HG03378 (cell line): Measurements from ENCODE around the gene ZNF283.

Experiments used
- ATAC-seq: cut with Tn5 transposase; IDR thresholded peaks from one replicate; pipeline ENCODE4 v1.9.1; 2021; ENCODE audit warnings: mild to moderate bottlenecking, moderate library complexity; ENCODE audit not compliant: unreplicated experiment

ZNF283 gene

DNA sequence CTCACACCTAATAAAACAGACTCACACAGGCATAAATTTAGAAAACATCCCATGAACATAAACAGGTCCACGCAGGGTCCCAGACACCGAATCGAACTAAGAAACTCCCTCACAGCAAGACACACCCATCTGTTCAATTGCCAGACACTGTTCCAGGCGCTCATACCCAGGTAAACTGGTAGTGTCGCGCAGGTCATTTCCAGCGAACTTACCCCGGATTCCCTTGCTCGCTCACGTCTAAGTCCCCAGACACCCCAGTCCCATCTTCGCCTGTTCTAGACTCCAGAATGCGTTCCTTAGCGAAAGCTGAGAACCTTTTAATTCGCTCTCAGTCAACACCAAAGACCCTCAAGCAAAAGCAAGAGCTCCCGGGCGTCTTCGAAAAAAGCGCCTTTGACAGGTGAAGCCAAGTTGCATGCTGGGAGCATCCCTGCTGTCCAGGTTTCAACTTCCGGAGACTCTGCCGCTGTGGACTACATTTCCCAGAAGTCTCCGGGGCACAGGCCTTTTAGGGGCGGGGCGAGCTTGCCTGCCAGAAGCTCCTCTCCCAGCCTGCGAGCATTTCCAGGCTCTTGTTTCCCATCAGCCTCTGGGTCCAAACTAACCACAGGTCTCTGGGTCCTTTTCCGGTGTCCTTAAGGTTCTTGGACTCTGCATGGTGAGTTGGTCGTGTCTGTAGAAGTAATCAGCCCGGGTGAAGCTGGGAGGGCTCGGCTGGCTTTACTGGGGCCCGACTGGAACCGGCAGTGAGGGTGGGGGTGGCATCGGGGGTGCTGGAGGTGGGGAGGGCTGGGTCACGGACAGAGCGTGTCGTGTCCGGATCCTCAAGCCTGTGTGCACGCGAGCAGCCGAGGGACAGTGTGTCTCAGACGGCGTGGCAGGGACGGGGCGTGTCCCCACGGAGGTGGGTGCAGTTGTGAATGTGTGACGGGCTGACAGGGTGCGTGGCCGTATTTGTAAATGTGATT lies at the start of gene ZNF283:
Gene ZNF283, plus strand, starts transcription at position 535 of the 968 bp plus-strand sequence. CDS start 6,184 bp downstream, outside the sequence.
- no peak for ATAC-seq

DNA sequence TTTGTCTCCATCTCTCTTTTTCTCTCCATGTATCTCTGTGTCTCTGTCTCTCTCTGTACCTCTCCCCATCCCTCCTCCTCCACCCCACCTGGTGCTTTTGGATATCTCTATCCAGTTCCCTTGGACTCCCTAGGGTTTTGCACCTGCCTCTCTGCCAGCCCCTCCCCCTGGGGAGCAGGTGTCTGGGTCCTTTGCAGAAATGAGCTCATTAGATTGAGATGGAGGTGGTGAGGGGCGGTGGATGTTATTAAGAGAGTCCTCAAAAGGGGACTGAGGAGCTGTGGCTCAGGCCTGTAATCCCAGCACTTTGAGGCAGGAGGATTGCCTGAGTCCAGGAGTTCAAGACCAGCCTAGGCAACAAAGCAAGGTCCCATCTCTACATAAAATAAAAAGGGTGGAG lies 48.5 kb upstream of the ZNF283 start:
- no peak for ATAC-seq

DNA sequence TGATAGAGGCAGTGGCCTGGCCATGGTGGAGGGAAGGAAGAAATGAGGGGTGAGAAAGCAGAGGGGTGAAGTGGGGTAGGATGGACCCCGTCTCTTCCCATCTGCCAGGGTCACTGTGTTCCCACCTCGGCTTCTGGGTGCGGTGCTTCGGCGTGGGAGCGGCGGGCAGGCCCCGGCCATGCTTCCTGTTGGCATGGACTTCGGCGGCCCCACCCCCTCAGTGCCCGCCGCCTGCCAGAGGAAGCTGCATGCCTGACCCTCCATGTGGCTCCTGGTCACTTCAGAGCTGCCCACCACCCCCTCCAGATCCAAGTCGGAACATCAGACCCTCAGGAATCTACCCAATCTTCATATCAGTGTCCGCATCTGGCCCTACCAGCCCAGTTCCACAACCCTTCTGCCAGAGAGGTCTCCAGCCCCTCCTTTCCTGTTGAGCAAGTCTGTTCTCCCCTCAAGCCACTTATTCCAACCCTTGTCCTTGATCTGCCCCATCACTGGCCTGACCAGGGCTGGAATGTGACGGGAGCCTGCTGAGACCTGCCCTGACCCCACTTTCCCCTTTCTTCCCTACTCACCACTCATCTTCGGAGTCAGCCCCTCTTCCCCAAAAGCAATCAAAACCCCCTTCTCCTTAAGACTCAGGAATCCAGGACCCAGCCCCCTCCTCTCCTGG lies 47.8 kb upstream of the ZNF283 start:
- no peak for ATAC-seq

DNA sequence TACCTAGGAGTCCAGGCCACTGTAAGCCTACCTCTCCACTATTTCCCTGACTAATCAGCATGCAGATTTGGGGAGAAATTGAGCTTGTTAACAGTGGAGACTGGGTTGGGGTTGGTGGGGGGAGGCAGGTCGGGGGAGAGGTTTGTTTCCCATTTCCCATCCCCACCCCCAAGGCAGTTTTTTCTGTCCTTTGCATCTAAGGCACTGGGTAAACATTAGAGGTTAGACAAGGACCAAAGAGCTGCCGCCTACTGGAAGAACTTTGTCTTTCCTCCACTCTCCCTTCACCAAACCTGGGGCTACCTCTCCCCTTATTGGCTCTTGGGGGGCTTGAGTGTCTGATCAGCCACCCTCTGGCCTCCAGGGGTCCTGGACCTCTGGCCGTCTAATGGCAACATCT lies 47.3 kb upstream of the ZNF283 start:
- no peak for ATAC-seq

DNA sequence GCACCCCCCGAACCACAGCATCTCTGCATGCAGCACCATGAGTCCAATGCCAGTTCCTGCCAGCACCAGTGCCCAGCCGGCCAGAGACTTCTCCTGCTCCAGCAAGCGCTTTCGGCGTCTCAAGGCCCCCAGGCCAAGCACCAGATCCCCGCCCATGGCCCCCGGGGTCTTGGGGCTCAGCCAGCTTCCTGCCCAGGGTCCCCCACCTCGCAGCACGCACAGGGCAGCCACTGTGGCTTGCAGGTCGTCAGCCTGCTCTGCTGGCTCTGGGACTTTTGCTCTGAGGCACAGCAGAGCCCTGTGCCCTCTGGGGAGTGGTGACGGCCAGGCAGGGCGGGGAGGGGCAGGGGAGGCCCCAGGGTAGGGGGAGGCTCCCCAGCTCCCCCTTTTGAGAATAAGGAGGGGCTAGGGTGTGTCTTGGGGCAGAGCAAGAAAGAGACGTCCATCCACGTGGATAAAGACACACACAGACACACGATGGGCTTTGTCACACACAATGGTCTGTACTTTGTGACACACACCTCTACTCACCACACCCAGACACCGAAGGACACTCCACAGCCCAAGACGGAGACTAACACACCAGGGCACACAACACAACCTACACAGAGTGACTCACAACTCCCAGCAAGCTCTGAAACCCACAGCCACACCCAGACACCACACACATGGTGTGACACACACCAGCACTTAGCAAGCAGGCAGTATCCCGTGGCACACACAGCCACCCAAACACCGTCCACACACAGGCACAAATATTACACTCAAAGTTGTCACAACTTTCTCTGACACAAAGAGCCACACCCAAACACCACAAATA lies 46.2 kb upstream of the ZNF283 start, which contains the start of gene KCNN4:
Gene KCNN4, minus strand, starts transcription at position 268 of the 820 bp plus-strand sequence. Its CDS starts 112 bp downstream, at position 156.
- ATAC-seq: no peak

DNA sequence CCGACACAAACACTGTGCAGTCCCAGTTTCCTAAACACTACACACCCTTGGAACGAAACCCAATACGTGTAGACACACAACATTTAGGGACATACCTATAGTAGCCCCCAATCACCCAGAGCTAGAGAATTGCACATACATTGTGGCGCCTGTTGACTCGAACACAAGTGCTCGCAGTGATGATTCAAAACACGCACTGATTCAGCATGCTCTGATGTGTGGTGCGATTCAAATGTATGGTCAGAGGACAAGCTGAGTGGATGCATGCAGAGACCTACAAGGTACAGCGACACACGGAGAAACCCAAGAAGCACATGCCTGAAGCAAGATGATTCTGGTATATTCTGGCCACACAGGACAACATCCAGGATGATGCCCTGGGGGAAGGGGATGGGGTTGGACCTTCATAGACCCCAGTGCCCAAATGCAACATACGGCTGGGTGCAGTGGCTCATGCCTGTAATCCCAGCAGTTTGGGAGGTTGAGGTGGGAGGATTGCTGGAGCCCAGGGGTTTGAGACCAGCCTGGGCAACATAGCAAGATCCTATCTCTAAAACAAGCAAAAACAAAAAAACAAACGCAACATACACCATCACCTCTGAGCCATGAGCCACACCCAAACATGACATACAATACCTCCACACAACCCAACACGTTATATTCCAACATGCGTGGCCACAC lies 45.4 kb upstream of the ZNF283 start:
- no peak for ATAC-seq

DNA sequence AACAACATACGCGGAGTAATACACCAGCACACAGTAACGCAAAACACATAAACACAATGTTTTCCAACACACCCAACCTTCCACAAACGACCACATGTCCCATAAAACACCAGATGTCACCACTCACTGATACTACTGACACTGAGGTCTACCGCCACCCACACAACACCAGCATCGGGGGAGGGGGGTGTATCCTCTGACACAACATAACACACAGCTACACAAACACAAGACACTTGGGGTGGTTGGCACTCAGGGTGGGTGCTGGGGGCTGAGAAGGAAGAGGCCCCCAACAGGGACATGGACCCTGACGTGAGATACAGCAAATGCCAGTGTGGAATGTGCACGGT lies 44.8 kb upstream of the ZNF283 start:
- ATAC-seq: no peak

DNA sequence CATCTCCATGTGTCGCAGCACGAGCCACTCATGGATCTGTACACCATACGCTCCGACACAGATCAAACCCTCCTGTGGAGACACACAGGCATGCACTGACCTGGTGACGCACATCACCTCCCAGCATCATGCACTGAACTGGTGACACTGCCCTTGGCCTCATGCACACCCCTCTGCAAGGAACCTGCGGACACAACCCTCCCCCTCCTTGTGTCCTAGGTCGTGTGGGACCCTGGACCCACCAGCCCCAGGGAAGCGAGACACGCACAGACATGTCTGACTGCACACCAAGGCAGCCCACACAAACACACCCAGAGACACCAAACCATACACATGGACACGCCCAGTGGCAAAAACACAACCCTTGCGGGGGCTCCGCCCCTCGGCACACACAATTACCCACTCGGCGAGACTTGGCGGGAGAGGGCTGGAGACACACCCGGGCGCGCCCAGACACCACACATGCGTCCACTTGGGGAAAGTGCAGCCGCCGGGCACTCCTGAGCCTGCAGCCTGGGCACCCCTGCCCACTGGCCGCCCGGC lies 44.4 kb upstream of the ZNF283 start:
- no peak for ATAC-seq

DNA sequence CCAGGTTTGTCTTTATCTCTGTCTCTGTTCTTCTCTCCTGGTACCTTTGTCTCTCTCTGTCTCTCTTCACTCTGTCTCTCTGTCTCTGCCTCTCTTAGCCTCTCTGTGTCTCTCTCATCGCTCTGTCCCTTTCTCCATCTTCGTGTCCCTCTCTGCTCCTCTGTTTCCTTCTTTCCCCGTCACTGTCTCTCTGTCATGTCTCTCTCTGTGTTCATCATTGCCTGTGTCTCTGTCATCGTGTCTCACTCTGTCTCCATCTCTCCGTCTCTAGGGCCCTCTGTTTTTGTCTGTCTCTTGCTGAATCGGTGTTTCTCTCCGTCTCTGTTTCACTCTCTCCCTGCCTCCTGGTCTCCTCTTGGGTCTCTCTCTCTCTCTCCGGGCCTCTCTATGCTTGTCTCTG lies 43.5 kb upstream of the ZNF283 start:
- no peak for ATAC-seq

DNA sequence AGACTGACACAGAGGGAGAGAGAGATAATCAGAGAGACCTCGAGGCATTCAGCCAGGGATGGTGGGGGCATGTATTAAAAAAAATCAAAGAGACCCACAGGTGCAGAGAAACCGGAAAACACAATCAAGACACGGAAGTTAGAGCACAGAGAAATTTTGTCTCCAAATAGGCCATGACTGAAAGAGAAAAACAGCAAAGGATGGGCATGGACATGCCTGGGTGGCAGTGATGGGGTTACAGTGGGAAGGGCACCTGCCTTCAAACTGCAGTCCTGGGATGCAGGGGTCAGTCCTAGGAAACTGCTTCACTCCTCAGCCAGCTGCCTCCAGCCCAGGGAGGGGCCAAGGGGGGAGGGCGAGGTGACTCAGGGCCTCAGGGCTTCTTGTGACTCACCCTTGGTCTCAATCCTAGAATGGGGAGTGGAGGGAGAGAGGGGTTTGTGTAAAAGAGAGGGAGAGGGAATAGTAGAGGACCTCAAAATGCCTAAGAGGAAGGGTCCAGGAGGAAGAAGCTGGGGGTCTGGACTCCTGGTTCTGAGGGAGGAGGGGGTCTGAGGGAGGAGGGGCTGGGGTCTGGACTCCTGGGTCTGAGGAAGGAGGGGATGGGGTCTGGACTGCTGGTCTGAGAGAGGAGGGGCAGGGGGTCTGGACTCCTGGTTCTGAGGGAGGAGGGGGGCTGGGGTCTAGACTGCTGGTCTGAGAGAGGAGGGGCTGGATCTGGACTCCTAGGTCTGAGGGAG lies 42.7 kb upstream of the ZNF283 start:
- ATAC-seq: no peak

DNA sequence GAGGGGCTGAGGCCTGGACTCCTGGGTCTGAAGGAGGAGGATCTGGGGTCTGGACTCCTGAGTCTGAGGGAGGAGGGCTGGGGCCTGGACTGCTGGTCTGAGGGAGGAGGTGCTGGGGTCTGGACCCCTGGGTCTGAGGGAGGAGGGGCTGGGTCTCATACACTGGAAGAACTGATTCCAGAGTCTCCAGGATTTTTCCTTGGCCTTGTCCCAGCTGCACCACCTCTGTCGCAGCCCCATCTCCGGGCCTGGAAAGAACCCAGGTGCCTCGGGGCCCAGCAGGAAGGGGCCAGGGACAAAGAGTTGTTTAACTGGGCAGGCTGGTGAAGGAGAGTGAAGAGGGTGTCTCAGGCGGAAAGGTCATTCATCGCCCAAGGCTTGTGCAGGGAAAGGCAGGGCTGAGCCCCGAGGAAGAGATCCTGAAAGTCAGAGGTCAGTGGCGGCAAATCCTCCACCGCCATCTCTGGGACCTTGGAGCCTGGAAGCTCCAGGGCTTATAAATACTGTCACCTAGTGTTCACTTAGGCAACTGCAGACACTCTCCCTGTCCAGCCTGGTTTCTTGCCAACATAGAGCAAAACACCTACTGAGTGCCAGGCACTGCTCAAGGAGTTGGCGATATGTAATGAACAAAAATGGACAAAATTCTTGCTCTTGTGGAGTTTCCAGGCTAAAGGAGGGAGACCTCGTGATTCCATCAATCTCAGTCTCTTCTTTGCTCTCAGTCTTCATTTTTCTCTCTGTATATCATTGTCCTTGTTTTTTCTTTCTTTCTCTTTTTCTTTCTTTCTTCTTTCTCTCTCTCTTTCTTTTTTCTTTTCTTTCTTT lies 41.9 kb upstream of the ZNF283 start:
- peak; percentile 44 for ATAC-seq

DNA sequence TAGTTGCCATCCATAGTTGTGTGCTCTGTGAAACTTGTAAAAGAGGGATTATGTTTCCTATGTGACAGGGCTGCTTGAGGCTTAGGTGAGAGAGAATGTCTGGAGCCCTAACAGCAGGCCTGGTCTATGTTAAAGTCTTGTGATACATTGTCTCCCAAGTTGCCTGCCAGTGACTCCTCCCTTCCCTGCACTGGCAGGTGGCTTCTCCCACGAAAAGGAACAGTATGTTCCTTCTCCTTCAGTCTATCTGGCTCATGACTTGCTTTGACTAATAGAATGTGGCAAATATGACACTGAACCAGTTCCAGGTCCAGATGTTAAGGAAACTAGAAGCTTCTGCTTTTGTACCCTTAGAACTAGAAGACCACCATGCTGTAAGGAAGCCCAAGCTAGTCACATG lies 40.5 kb upstream of the ZNF283 start:
- no peak for ATAC-seq

DNA sequence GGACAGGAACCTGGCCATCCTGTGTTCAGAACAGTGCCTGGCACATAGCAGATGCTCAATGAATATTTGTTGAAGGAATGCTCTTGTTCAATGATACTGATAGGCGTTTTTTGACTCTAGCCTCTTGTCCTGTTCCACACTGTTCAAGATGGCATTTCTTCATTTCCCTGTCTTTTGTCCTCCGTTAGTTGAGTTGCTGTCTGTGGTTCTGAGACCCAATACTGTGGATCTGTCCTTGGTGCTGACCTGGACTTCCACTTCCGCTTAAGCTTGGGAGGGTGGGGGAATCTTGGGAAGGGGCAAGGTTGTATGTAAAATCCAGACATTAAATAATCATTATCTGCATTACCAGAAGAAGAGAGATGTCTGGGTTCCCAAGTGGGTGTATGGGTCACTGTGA lies 38.1 kb upstream of the ZNF283 start:
- ATAC-seq: no peak

DNA sequence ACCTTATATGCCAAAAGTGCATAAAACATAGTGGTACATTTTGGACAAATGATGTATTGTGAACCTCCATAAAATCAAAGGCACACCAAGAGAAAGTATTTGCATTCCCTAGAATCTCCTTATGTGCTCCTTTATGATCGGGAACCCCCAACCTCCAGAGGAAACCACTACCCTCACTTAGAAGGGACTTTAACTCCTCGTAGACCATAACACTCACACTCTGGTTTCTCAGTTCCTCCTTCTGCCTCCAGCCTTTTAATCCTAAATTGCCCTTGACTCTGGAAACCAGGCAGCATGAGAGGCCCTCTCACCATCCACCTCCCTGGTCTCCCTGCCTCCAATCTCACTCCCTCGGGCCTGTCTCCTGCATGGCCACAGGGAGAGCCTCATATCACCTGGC lies 36.5 kb upstream of the ZNF283 start:
- ATAC-seq: no peak

DNA sequence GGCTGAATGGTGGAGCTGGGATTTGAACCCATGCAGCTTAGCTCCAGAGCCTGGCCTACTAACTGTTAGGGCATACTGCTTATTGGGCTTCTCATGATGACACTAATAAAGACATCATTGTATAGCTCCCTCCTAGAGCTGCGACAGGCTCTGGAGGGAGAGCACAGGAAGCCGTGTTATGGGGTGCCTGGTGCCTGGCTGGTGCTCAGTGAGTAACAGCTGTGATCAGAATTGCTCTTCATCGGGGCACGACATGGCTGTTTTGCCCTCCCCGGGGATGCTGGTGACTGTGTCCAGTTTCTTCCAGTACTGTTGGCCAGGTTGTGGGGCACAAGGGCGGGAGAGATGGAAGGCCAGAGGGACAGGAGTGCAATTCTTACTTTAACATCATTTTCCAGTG lies 30.0 kb upstream of the ZNF283 start:
- no peak for ATAC-seq

DNA sequence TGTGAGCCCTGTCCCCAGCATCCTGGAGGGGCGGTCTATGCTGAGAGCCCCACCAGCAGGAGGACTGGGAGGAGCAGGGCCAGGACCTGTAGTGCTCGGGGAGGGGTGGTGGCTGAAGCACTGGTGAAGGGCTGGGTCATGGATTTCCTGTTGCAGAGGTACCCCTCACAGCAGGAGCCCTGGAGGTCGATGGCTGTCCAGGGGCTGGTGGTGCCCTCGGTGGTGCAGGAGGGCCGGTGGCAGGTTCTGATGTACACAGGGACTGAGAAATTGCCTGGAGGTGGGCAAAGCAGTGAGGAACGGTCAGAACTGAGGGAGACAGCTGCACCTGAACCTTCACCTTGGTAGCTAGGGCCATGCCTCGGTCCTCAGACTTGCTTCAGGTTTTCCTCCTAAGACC lies 29.6 kb upstream of the ZNF283 start:
- ATAC-seq: no peak

DNA sequence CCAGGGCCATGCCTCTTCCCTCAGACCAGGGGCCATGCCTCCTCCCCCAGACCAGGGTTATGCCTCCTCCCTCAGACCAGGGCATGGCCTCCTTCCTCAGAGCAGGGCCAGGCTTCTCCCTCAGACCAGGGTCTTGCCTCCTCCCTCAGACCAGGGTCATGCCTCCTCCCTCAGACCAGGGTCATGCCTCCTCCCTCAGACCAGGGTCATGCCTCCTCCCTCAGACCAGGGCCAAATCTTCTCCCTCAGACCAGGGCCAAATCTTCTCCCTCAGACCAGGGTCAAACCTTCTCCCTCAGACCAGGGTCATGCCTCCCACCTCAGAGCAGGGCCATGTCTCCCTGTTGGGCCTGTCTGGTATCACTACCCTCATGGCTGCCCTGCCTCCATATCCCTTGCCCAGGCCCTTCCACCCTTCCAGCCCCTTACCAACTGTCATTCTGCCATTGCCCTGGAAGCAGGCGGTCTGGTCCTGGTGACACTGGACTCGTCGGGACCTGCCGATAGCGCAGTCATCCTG lies 29.0 kb upstream of the ZNF283 start:
- no peak for ATAC-seq

DNA sequence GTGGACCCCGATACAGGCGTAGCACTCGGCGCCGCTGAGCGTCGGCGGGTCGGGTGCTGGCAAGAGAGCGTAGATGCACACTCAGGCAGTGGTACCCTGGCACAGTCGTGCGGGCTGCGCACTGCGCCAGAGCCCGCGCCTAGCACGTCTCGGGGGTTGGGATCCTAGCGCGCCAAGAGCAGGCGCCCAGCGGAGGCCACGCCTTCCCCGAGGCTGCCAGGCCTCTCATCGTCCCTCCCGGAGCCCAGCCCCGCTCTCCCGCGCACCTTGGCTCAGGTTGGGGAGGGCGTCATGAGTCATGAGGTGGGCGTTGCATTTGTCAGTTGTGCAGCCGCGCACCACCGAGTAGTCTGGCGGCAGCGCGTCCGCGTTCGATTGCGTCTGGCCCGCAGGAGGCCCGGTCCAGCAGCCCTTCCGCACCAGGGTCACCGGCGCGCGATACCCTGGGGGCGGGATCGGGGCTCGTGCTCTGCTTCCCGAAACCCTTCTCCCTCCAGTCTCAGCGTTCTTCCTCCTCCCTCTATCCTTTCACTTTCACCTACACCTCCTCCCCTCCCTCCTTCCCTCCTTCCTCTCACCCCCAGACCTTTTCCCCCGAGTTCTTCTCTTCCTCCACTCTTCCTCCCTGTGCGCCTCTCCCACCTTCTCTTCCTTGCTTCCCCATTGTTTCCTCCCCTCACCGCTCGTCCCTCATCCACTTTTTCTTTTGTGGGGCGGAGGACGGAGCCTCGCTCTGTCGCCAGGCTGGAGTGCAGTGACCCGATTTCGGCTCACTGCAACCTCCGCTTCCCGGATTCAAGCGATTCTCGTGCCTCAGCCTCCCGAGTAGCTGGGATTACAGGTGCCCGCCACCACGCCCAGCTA lies 28.3 kb upstream of the ZNF283 start:
- no peak for ATAC-seq
